Stomach (tissue), 9 donors: ENCODE measurements around the gene TPP2. TPM values are rescaled to one million over a fixed set of nuclear protein-coding genes. Genes with fewer than 3 reads are reported as not detected.
A peak's percentile ranks its signal among the peaks of the same experiment; 100 is the strongest.

Source experiments
- DNase-seq, 2 donors: peaks; one replicate each; pipeline versions ENCODE4 v3.0.0 to v3.0.0-alpha.2; 2013 to 2019
- H3K27ac ChIP-seq, 5 donors: fragments of 200-600 bp in 4 of 5; sonication (generic) in 4 of 5; one replicate each; pipeline ENCODE4 v1.5.1; 2013 to 2019; ENCODE audit warnings: mild to moderate bottlenecking in 1 of 5, moderate library complexity in 1 of 5
- H3K27me3 ChIP-seq, 3 donors: fragments of 200-600 bp; sonication (generic); one replicate each; pipeline ENCODE4 v1.5.1; 2017 to 2019; ENCODE audit warnings: mixed run types in 1 of 3
- H3K36me3 ChIP-seq, 4 donors: fragments of 200-600 bp; sonication (generic); 1 replicate in 3 of 4; 2 replicates in 1 of 4; pipeline ENCODE4 v1.5.1; 2016 to 2019
- H3K4me1 ChIP-seq, 4 donors: fragments of 200-600 bp; sonication (generic); one replicate each; pipeline ENCODE4 v1.5.1; 2016 to 2019
- H3K4me3 ChIP-seq, 4 donors: fragments of 200-600 bp; sonication (generic) in 3 of 4; one replicate each; pipeline ENCODE4 v1.5.1; 2016 to 2019; ENCODE audit warnings: mild to moderate bottlenecking in 1 of 4
- H3K9me3 ChIP-seq, 4 donors: fragments of 200-600 bp; sonication (generic); one replicate each; pipeline ENCODE4 v1.5.1; 2016 to 2019
- CTCF ChIP-seq, 7 experiments: fragments of 450-650 bp in 4 of 7; fragments of 200-600 bp in 3 of 7; sonication (generic) in 3 of 7; IDR thresholded peaks; one replicate each; pipeline ENCODE4 v1.5.1; 2016 to 2019; ENCODE audit warnings: antibody characterized with exemption in 7 of 7, control low read depth in 2 of 7, mild to moderate bottlenecking in 1 of 7
- EP300 ChIP-seq: sonication (generic); formaldehyde crosslinking; IDR thresholded peaks from one replicate; pipeline ENCODE4 v1.6.1; 2017; ENCODE audit warnings: antibody characterized with exemption
- POLR2A ChIP-seq, 4 donors: fragments of 450-650 bp; IDR thresholded peaks; one replicate each; pipeline ENCODE4 v1.6.1; 2016; ENCODE audit warnings: antibody characterized with exemption in 4 of 4, control low read depth in 2 of 4, mild to moderate bottlenecking in 1 of 4, moderate library complexity in 1 of 4
- POLR2AphosphoS5 ChIP-seq, 3 donors: sonication (generic); formaldehyde crosslinking; IDR thresholded peaks; one replicate each; pipeline ENCODE4 v1.6.1; 2016; ENCODE audit warnings: antibody characterized with exemption in 3 of 3
- WGBS, 5 donors: extraction: QIAGEN DNeasy Blood & Tissue Kit in 3 of 5; methylation state at CpG; one replicate each; pipeline versions ENCODE4 v1.1.5 to v1.1.7; 2013 to 2018; 5-methylcytosine and 5-hydroxymethylcytosine counted together
- intact Hi-C: fragments of 100-400 bp; cut with DNase I; formaldehyde crosslinking; loops from one replicate; pipeline ENCODE4 v1.15.1; 2023; ENCODE audit warnings: low total_unique reads
- polyA plus RNA-seq, 3 donors: library from polyadenylated mRNA; stranded (reverse); fragments of 200-250 nt; gene quantifications; one replicate each; pipeline ENCODE4 v1.2.3, GENCODE V29; 2013
- total RNA-seq, 5 donors: library from RNA; depleted of rRNA; stranded (reverse); fragments of >200 nt; gene quantifications; one replicate each; pipeline versions ENCODE4 v1.1.0 to v1.2.3, GENCODE V29; 2014 to 2016
- donor health status: healthy with polysubstance abuse.
- donor health status: Bipolar disorder and iron deficiency.
- donor health status: healthy.

TPP2 gene
- total and polyA plus RNA-seq, 8 donors = 10.1 to 103 (median 26.1) TPM

- no peak overlapping the region for H3K27ac ChIP-seq
- 74 to 77% (median 75%) methylated on average over 6 of the region's 6 CpGs for WGBS, 5 donors
- TF ChIP-seq POLR2A (IDR thresholded peaks at IDR 0.05) (no peak), CTCF (IDR thresholded peaks at IDR 0.05) (peak in 2 of 7 experiments; percentile 6 to 8), EP300 (no peak), POLR2AphosphoS5 (IDR thresholded peaks at IDR 0.05) (no peak)
- intact Hi-C loops = no loop called here
- H3K36me3 ChIP-seq = no peaks in the 10 kb centered on the region
- no peaks in the 10 kb centered on the region for H3K9me3 ChIP-seq
- peak in 1 of 2 donors; percentile 43 for DNase-seq
- H3K4me1 ChIP-seq = no peaks in the 10 kb centered on the region
- no peak overlapping the region for H3K4me3 ChIP-seq
- H3K27me3 ChIP-seq = no peaks in the 10 kb centered on the region
Observed at GRCh38 chr13:102724923-102725322, 128.1 kb downstream of the TPP2 start.

GRCh38 chr13:102726430-102726829 lies 129.6 kb downstream of the TPP2 start:
- 63 to 71% (median 64%) methylated on average over 2 of the region's 2 CpGs for WGBS, 5 donors
- intact Hi-C loops = no loop called here
- H3K9me3 ChIP-seq = peaks cover 0 to 2% (median 0%) of the 10 kb centered on the region in 4 donors
- peak in 1 of 2 donors; percentile 7 for DNase-seq
- no peaks in the 10 kb centered on the region for H3K4me1 ChIP-seq
- no peaks in the 10 kb centered on the region for H3K36me3 ChIP-seq
- H3K4me3 ChIP-seq = no peak overlapping the region
- H3K27me3 ChIP-seq = no peaks in the 10 kb centered on the region
- TF ChIP-seq POLR2A (IDR thresholded peaks at IDR 0.05) (no peak), EP300 (no peak), CTCF (IDR thresholded peaks at IDR 0.05) (no peak), POLR2AphosphoS5 (IDR thresholded peaks at IDR 0.05) (no peak)
- no peak overlapping the region for H3K27ac ChIP-seq

Other genes starting within 250 kb of the TPP2 start
- 1 to 10 TPM in 2 of 5 donors, under 1 TPM in 3; 0.14 to 6.6 (median 0.58) TPM for gene FGF14, start 194.9 kb upstream of the TPP2 start, total RNA-seq
- 1 to 10 TPM in 1 of 3 donors, under 1 TPM in 2; 0.08 to 1.4 (median 0.50) TPM for gene FGF14, start 194.9 kb upstream of the TPP2 start, polyA plus RNA-seq
- not detected for gene METTL21C, start 98.1 kb downstream of the TPP2 start, total RNA-seq
- not detected for gene METTL21C, start 98.1 kb downstream of the TPP2 start, polyA plus RNA-seq
- gene TEX30, start 176.8 kb downstream of the TPP2 start, total RNA-seq = 10 to 100 TPM in 3 of 5 donors, 1 to 10 TPM in 1, not detected in 1; 8.9 to 50.7 (median 11.9) TPM
- gene TEX30, start 176.8 kb downstream of the TPP2 start, polyA plus RNA-seq = 10 to 100 TPM in 2 of 3 donors, 1 to 10 TPM in 1; 8.6 to 12.2 (median 10.4) TPM
- gene POGLUT2, start 202.0 kb downstream of the TPP2 start, total RNA-seq = 10 to 100 TPM in 2 of 5 donors, 1 to 10 TPM in 1, under 1 TPM in 1, not detected in 1; 0.58 to 48.2 (median 7.6) TPM
- 1 to 10 TPM; 1.6 to 2.2 (median 1.7) TPM for gene POGLUT2, start 202.0 kb downstream of the TPP2 start, polyA plus RNA-seq
- gene BIVM, start 202.1 kb downstream of the TPP2 start, total RNA-seq = 10 to 100 TPM in 4 of 5 donors, 1 to 10 TPM in 1; 2.6 to 82.9 (median 23.6) TPM
- 10 to 100 TPM in 1 of 3 donors, 1 to 10 TPM in 2; 8.3 to 16.3 (median 8.8) TPM for gene BIVM, start 202.1 kb downstream of the TPP2 start, polyA plus RNA-seq
- gene ERCC5, start 249.0 kb downstream of the TPP2 start, total RNA-seq = 100 to 1,000 TPM in 3 of 5 donors, 10 to 100 TPM in 2; 42.9 to 348 (median 105) TPM
- 10 to 100 TPM; 36.7 to 61.2 (median 51.5) TPM for gene ERCC5, start 249.0 kb downstream of the TPP2 start, polyA plus RNA-seq